B cell (primary cell): ENCODE measurements around the gene RSPH4A. TPM values are rescaled to one million over a fixed set of nuclear protein-coding genes. Genes with fewer than 3 reads are reported as not detected.
"Not testable (repeated sequence)": the region's sequence is repeated elsewhere in the genome, so short reads cannot be mapped to it uniquely, and the experiment has no call there.

ENCODE experiments used
- ATAC-seq: fragments of 200-7000 bp; cut with Tn5 transposase; one replicate; pipeline ENCODE4 v1.10.0; 2021; ENCODE audit warnings: low read depth, mild to moderate bottlenecking, moderate number of reproducible peaks, moderate library complexity
- CTCF ChIA-PET: fragments of 350-600 bp; sonication (Branson Sonifier 250); formaldehyde crosslinking; loops from one replicate; lab custom pipeline; 2021; ENCODE audit warnings: antibody characterized with exemption, inconsistent platforms; lab: Charles Lee
- POLR2A ChIA-PET: fragments of 350-600 bp; sonication (Branson Sonifier 250); formaldehyde crosslinking; loops from one replicate; lab custom pipeline; 2021; ENCODE audit warnings: antibody characterized with exemption; lab: Charles Lee
- DNase-seq: peaks from one replicate; pipeline ENCODE4 v3.0.0; 2013
- H2AFZ ChIP-seq: 2 replicates; pipeline ENCODE4 v1.6.1; 2012; ENCODE audit warnings: mild to moderate bottlenecking, low read depth, low read length; ENCODE audit not compliant: insufficient read depth, poor library complexity, severe bottlenecking
- H3K27ac ChIP-seq, 2 donors: 1 replicate in 1 of 2; 2 replicates in 1 of 2; pipeline ENCODE4 v1.5.1; 2012 to 2013; ENCODE audit warnings: low read length in 2 of 2, mild to moderate bottlenecking in 2 of 2, moderate library complexity in 1 of 2
- H3K27me3 ChIP-seq, 4 experiments: fragments of 200-600 bp in 1 of 4; sonication (generic) in 1 of 4; replicated peaks in 1 of 4; 1 replicate in 2 of 4; 2 replicates in 2 of 4; pipeline versions ENCODE4 v1.6.1 to v1.7.0; 2013 to 2016; ENCODE audit warnings: low read length in 3 of 4, mild to moderate bottlenecking in 2 of 4, mixed read lengths in 1 of 4, moderate library complexity in 1 of 4; ENCODE audit not compliant: insufficient read depth in 4 of 4, control insufficient read depth in 3 of 4; ENCODE audit errors: control extremely low read depth in 1 of 4
- H3K36me3 ChIP-seq, 2 experiments: replicated peaks in 1 of 2; 1 replicate in 1 of 2; 2 replicates in 1 of 2; pipeline versions ENCODE4 v1.6.1 to v1.7.1; 2013; ENCODE audit warnings: low read length in 1 of 2; ENCODE audit not compliant: insufficient read depth in 2 of 2, control insufficient read depth in 1 of 2; ENCODE audit errors: control extremely low read depth in 1 of 2, extremely low read depth in 1 of 2
- H3K4me1 ChIP-seq, 2 donors: fragments of 200-600 bp in 1 of 2; sonication (generic) in 1 of 2; 1 replicate in 1 of 2; 2 replicates in 1 of 2; pipeline versions ENCODE4 v1.5.1 to v1.6.1; 2013 to 2017; ENCODE audit warnings: low read length in 2 of 2; ENCODE audit not compliant: control insufficient read depth in 2 of 2, insufficient read depth in 2 of 2
- H3K4me2 ChIP-seq: replicated peaks from 2 replicates; pipeline ENCODE3; 2012; ENCODE audit warnings: mild to moderate bottlenecking, low read depth, low read length; ENCODE audit not compliant: poor library complexity, severe bottlenecking
- H3K4me3 ChIP-seq, 5 experiments: fragments of 200-600 bp in 1 of 5; sonication (generic) in 1 of 5; 1 replicate in 3 of 5; 2 replicates in 2 of 5; pipeline versions ENCODE4 v1.5.1 to v1.7.0; 2011 to 2016; ENCODE audit warnings: low read length in 4 of 5, mild to moderate bottlenecking in 4 of 5, low read depth in 2 of 5, control low read depth in 1 of 5, moderate library complexity in 1 of 5; ENCODE audit not compliant: insufficient read depth in 1 of 5; ENCODE audit errors: control extremely low read depth in 1 of 5, extremely low read depth in 1 of 5
- H3K79me2 ChIP-seq: fragments of 200-600 bp; sonication (generic); one replicate; pipeline ENCODE4 v1.6.0; 2016; ENCODE audit warnings: low read length; ENCODE audit not compliant: control insufficient read depth, insufficient read depth
- H3K9ac ChIP-seq: fragments of 200-600 bp; sonication (generic); 2 replicates; pipeline ENCODE4 v1.6.1; 2017; ENCODE audit warnings: mild to moderate bottlenecking, low read length, moderate library complexity
- H3K9me3 ChIP-seq, 3 donors: one replicate each; pipeline versions ENCODE4 v1.6.1 to v1.7.1; 2013; ENCODE audit warnings: low read length in 2 of 3; ENCODE audit not compliant: control insufficient read depth in 2 of 3, insufficient read depth in 1 of 3; ENCODE audit errors: control extremely low read depth in 1 of 3
- H4K20me1 ChIP-seq: 2 replicates; pipeline ENCODE4 v1.6.0; 2012; ENCODE audit warnings: mild to moderate bottlenecking, low read length; ENCODE audit not compliant: insufficient read depth, control insufficient read depth, poor library complexity, severe bottlenecking
- H3K27ac Mint-ChIP-seq: one replicate; pipeline ENCODE4 v1.8.0; 2021; ENCODE audit warnings: mixed read lengths
- H3K27me3 Mint-ChIP-seq: one replicate; pipeline ENCODE4 v1.8.0; 2021; ENCODE audit warnings: mixed read lengths
- H3K4me1 Mint-ChIP-seq: one replicate; pipeline ENCODE4 v1.8.0; 2021; ENCODE audit warnings: mixed read lengths
- H3K4me3 Mint-ChIP-seq: one replicate; pipeline ENCODE4 v1.8.0; 2021; ENCODE audit warnings: mixed read lengths
- H3K9me3 Mint-ChIP-seq: one replicate; pipeline ENCODE4 v1.8.0; 2022; ENCODE audit warnings: mixed read lengths; ENCODE audit not compliant: insufficient read depth
- CTCF ChIP-seq: fragments of 200-600 bp; IDR thresholded peaks from one replicate; pipeline ENCODE4 v1.8.0; 2022; ENCODE audit warnings: antibody characterized with exemption, mild to moderate bottlenecking
- EZH2 ChIP-seq: IDR thresholded peaks from 2 replicates; pipeline ENCODE4 v1.6.1; 2012; ENCODE audit warnings: borderline replicate concordance, low read depth, mild to moderate bottlenecking, moderate library complexity, low read length; ENCODE audit not compliant: insufficient read depth, poor library complexity, severe bottlenecking
- WGBS: methylation state at CpG from one replicate; pipeline ENCODE4 v1.1.5; 2013; ENCODE audit warnings: missing lambda C conversion rate; ENCODE audit not compliant: insufficient coverage; 5-methylcytosine and 5-hydroxymethylcytosine counted together
- intact Hi-C: fragments of 100-400 bp; cut with micrococcal nuclease; formaldehyde crosslinking; loops from one replicate; pipeline ENCODE4 v1.10.0; 2022
- polyA plus RNA-seq: library from polyadenylated mRNA; depleted of rRNA; stranded (reverse); fragments of >200 nt; gene quantifications from 2 replicates; pipeline ENCODE4 v1.2.3, GENCODE V29; 2012
- total RNA-seq, 2 donors: library from RNA; stranded (reverse); fragments of 120-200 nt in 1 of 2; gene quantifications; 1 replicate in 1 of 2; 2 replicates in 1 of 2; pipeline versions ENCODE4 v1.2.3 to v1.2.4, GENCODE V29; 2013 to 2022

RSPH4A gene
- total and polyA plus RNA-seq, 2 donors (not counting 1 experiment from before 2014, with no cell fraction given) = 0.25 to 0.69 TPM

- H3K36me3 ChIP-seq = peaks cover 4 to 7% of the 10 kb centered on the region in 2 experiments
- H3K4me1 ChIP-seq = peaks cover 7 to 21% of the 10 kb centered on the region in 2 donors
- H3K4me1 Mint-ChIP-seq = peaks cover 38% of the 10 kb centered on the region
- H3K27me3 ChIP-seq = no peaks in the 10 kb centered on the region
- no peak overlapping the region for H3K4me3 Mint-ChIP-seq
- H3K4me3 ChIP-seq = no peak overlapping the region
- ATAC-seq (no peak), DNase-seq (no peak)
- H3K9me3 Mint-ChIP-seq = no peaks in the 10 kb centered on the region
- H3K27ac Mint-ChIP-seq = peak overlapping the region; percentile 42
- no peak for TF ChIP-seq EZH2
- no peak for TF ChIP-seq CTCF
- WGBS = 100% methylated on average over 1 of the region's 1 CpG
- H2AFZ ChIP-seq = no peak overlapping the region
- H3K27me3 Mint-ChIP-seq = no peaks in the 10 kb centered on the region
- no peak overlapping the region for H3K4me2 ChIP-seq
- H4K20me1 ChIP-seq = no peaks in the 10 kb centered on the region
- intact Hi-C loops = loop anchor here (10.0 kb wide), 1 partner anchor 647 kb away; no protein-coding TSS in a partner anchor
- peaks cover 63% of the 10 kb centered on the region for H3K79me2 ChIP-seq
- H3K9me3 ChIP-seq = no peaks in the 10 kb centered on the region
- H3K27ac ChIP-seq = no peak overlapping the region
- H3K9ac ChIP-seq = no peak overlapping the region
- POLR2A ChIA-PET = no interaction called here
- CTCF ChIA-PET = interaction anchor here (2.4 kb wide), 1 partner anchor 17 kb away, joined by 7 read pairs; no protein-coding TSS in a partner anchor
Measured at GRCh38 chr6:116662202-116662601, 45.9 kb downstream of the RSPH4A start.

GRCh38 chr6:116663308-116663707, 47.0 kb downstream of the RSPH4A start:
- ATAC-seq (no peak), DNase-seq (no peak)
- Histone ChIP-seq H3K36me3 (peaks cover 4 to 7% of the 10 kb centered on the region in 2 experiments), H3K79me2 (peaks cover 74% of the 10 kb centered on the region), H3K4me3 (no peak overlapping the region), H2AFZ (no peak overlapping the region), H3K4me1 (peaks cover 15 to 26% of the 10 kb centered on the region in 2 donors), H4K20me1 (no peaks in the 10 kb centered on the region), H3K27me3 (no peaks in the 10 kb centered on the region), H3K4me2 (no peak overlapping the region), H3K9ac (no peak overlapping the region), H3K9me3 (no peaks in the 10 kb centered on the region), H3K27ac (no peak overlapping the region)
- POLR2A ChIA-PET = no interaction called here
- intact Hi-C loops = loop anchor here (10.0 kb wide), 1 partner anchor 649 kb away; no protein-coding TSS in a partner anchor
- Mint-ChIP-seq H3K4me1 (peaks cover 46% of the 10 kb centered on the region), H3K27ac (no peak overlapping the region), H3K27me3 (no peaks in the 10 kb centered on the region), H3K4me3 (no peak overlapping the region), H3K9me3 (no peaks in the 10 kb centered on the region)
- no CpG with 5 or more reads among the region's 3 CpGs for WGBS
- no peak for TF ChIP-seq CTCF
- no peak for TF ChIP-seq EZH2
- CTCF ChIA-PET = interaction anchor here (0.6 kb wide), 1 partner anchor 444 kb away, joined by 3 read pairs; no protein-coding TSS in a partner anchor

GRCh38 chr6:116664169-116664568, 47.9 kb downstream of the RSPH4A start:
- CTCF ChIA-PET, H3K9me3 ChIP-seq, H3K4me3 Mint-ChIP-seq, H3K27ac Mint-ChIP-seq, H3K27me3 ChIP-seq, H3K27ac ChIP-seq, H3K36me3 ChIP-seq, H3K9me3 Mint-ChIP-seq, ATAC-seq, POLR2A ChIA-PET, H3K4me3 ChIP-seq, H4K20me1 ChIP-seq, H3K9ac ChIP-seq, DNase-seq, H2AFZ ChIP-seq, H3K4me2 ChIP-seq, H3K27me3 Mint-ChIP-seq: not testable (repeated sequence)
- no CpG with 5 or more reads among the region's 2 CpGs for WGBS
- H3K79me2 ChIP-seq = peaks cover 77% of the 10 kb centered on the region
- intact Hi-C loops = loop anchor here (10.0 kb wide), 1 partner anchor 649 kb away; no protein-coding TSS in a partner anchor
- peaks cover 15 to 26% of the 10 kb centered on the region in 2 donors for H3K4me1 ChIP-seq
- peaks cover 48% of the 10 kb centered on the region for H3K4me1 Mint-ChIP-seq
